Fibroblast of the aortic adventitia (primary cell): ENCODE measurements around the gene GEMIN5. TPM values are rescaled to one million over a fixed set of nuclear protein-coding genes. Genes with fewer than 3 reads are reported as not detected.

Experiments used
- DNase-seq: peaks from one replicate; pipeline ENCODE4 v3.0.0-alpha.2; 2010; ENCODE audit warnings: low read depth
- H3K4me3 ChIP-seq: 2 replicates; pipeline ENCODE4 v1.5.1; 2011; ENCODE audit warnings: low read depth, mild to moderate bottlenecking, control low read depth, low read length, moderate library complexity
- CTCF ChIP-seq: IDR thresholded peaks from 2 replicates; pipeline ENCODE4 v1.5.1; 2011; ENCODE audit warnings: mild to moderate bottlenecking, low read length, control low read depth, inconsistent platforms; ENCODE audit not compliant: insufficient read depth
- total RNA-seq: library from RNA; depleted of rRNA; stranded (reverse); fragments of >200 nt; gene quantifications from 2 replicates; pipeline ENCODE4 v1.2.3, GENCODE V29; 2012; ENCODE audit warnings: low replicate concordance

The GEMIN5 gene
- total RNA-seq, 1 donor, result 18.2 TPM

GRCh38 chr5:154840435-154841272 lies 97.4 kb downstream of the GEMIN5 start:
- no peak overlapping the region for H3K4me3 ChIP-seq

More at GRCh38 chr5:154840435-154841272, 97.4 kb downstream of the GEMIN5 start:
- no peak for DNase-seq
- TF ChIP-seq CTCF, result no peak

Other genes starting within 250 kb of the GEMIN5 start
- 66.8 and 114 TPM in 2 replicates for gene LARP1, start 182.8 kb downstream of the GEMIN5 start, total RNA-seq
- gene FAXDC2, start 87.6 kb downstream of the GEMIN5 start, total RNA-seq, result 9.8 and 17.4 TPM in 2 replicates
- gene CNOT8, start 79.6 kb downstream of the GEMIN5 start, total RNA-seq, result 37.0 and 38.8 TPM in 2 replicates
- 4.6 and 21.5 TPM in 2 replicates for gene MRPL22, start 2.9 kb upstream of the GEMIN5 start, total RNA-seq
- not detected in 2 replicates for gene KIF4B, start 75.5 kb upstream of the GEMIN5 start, total RNA-seq